Middle frontal gyrus (tissue), 1 donor: ENCODE measurements around the gene ABHD12.

Experiments used
- DNase-seq: peaks from one replicate; pipeline ENCODE4 v3.0.0-alpha.2; 2015; ENCODE audit warnings: low spot score; ENCODE audit errors: extremely low spot score

Gene ABHD12

DNA sequence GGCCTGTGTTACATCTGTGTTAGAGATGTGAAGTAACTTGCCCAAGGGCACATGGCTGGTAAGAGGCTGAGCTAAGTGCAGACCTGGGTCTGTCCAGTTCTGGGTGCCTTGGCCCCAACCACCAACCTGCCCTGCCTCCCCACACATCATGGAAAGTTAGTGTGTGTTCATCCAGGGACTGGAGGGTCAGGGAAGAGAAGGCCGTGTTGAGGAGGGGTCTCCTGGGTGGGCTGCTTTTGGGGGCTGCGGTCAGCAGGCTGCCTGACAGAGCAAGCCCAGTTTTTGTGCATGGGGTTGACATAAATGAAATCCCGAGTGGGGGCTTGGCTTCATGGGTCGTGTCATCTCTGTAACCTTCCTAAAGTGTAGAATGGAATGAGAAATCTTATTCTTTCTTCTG, 131.8 kb downstream of the ABHD12 start:
- no peak for DNase-seq

DNA sequence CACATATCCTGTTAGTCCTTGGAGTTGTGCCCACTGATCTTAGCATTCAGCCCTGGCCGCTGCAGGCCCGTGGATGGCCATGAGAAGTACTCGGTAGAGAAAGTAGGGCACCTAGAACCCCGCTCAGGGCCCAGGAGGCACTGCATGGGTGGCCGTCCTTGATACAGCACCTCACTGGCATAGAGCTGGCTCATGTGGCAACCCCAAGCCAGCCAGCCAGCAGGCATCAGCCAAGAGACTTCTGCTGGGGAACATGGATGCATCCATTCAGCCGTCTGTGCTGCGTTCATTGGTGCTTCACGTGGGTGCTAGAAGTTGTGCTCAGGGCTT, 132.2 kb downstream of the ABHD12 start:
- DNase-seq: no peak

DNA sequence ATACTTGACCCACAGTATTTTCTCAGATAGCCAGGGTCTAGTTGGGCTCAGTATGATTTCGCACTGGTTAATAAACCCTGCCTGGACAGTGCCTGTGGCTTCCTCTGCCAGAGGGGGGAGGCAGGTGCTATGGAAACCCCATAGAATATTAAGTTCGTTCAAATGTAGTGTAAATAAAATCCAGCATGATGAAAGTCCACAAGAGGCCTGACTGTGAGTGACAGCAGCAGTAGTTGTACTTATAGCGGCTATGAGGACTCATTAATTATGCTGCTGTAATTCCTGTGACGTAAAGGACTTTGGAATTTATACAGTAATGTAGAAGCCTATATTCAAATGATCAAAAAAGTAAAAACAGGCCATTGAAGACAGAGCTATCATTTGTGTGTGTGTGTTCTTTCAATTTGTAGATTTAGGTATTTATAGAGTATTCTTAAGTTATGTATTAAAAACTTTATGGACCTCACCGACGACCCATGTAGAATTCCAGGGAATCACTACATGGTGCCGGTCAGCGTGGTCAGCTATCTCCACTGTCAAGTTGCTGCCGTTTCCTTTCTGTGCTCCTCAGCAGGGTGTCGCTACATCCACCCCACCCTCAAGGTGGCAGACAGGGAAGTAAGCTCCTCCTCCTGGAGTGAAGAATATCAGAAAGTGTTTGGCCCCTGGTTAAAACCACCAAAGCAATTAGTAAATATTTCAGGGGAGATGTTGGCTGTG, 132.7 kb downstream of the ABHD12 start:
- no peak for DNase-seq

DNA sequence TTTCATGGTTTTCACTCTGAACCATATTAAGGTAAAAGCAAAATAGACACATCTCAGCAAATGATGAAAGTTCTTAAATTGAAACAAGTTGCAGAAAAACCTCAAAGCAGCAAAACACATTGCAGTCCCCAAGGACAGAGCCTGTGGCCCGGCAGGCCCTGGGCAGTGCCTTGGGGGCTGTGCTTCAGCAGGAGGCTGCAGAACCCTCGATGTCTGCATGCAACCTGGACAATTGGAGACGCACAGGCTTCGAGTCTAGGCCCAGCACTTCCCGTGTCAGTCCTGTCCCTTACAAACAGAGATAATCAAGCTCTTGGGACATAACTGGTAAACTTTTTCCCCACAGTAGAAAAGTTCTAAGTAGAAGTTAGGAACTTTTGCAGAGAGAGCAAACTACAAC, 133.5 kb downstream of the ABHD12 start:
- no peak for DNase-seq

DNA sequence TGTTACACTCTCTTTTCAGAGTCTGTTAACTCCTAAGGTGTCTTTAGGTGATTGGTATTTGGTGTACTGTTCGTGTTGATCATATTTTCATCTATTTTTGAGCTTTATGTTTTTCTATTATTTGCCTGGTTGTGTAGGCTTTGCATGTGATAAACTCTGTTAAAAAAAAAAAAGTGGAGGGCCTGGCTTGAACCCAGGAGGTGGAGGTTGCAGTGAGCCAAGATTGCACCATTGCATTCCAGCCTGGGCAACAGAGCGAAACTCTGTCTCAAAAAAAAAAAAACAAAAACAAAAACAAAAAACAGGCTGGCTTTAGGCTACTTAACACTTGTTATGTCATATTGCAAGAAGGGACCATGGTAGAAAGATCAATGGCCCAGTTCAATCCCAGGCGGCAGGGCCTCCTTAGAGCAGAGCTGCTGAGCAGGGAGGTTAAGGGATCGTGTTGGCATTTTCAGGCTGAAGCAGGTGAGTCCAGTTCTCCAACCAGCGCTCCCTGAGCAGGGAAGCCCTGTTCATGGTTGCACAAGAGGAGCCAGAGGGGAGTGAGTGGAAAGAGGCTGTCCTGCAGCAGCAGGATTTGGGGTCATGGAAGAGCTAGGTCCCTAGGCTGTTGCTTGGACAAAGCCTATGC, 134.3 kb downstream of the ABHD12 start:
- DNase-seq: no peak

DNA sequence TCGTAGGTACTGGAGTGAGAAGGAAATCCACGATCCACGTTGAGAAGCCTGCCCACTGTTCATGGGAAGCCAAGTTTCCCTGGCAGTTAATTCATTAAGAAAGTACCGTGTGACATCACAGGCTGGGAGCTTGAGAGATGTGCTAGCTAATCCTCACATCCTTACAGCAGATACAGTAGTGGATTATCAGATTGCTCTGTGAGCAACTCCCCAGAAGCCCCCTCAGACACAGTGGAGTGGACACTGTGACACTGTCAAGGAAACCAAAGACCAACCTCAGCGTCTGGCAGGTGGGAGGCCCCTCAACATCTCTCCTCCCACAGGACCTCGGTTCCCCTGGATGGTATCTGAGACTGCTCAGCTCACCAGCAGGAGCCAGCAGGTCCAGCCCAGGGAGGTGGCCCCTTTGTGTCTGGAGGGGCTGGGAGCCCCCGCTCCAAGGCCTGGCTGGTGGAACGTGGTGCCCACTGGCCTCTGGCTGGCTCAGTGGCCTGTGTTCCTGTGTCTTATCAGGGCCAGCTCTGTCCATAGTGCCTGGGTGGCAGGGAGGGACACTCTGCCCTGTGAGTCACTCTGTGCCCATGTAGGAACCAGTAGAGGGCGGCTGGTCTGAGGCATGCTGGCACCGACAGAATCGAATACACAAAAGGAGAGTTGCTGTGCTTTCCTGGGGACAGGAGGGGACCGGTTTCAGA, 135.5 kb downstream of the ABHD12 start:
- no peak for DNase-seq

DNA sequence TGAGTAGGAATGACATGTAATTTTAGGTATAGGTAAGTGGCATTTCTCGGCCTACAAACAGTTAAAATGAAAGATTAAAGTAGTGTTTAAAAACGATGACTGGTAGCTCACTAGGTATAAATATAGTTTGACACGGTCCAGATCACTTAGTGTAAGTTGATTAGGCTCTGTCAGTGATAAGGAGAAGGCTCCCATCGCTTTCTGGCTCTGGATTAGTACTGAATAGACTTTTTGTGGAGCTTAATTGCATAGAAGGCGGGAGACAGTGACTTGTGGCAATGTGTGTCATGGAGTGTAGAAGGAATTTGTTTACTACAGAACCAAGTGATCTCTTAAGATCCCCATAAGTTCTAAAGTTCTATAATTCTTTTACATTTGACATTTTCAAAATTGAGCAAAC, 136.1 kb downstream of the ABHD12 start:
- no peak for DNase-seq

DNA sequence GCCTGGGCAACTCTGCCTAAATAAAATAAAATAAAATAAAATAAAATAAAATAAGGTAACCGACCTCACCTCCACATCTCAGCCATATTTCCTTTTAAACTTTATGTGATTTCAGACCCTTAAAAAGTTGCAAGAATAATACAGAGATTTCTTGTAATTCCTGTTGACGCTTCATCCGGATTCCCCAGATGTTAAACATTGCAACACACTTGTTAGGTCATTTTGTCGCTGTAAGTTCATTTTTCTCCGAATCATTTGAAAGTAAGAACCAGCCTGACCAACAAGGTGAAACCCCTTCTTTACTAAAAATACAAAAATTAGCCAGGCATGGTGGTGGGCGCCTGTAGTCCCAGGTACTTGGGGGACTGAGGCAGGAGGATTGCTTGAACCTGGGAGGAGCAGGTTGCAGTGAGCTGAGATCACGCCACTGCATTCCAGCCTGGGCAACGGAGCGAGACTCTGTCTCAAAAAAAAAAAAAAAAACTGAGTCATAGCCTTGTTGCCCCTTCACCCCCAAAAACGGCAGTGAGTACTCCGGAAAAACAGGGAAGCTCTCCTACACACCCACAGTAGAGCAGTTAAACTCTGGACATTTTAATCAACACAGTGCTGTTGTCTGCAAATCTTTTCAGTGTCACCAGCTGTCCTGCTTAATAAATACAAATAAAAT, 136.9 kb downstream of the ABHD12 start:
- no peak for DNase-seq

DNA sequence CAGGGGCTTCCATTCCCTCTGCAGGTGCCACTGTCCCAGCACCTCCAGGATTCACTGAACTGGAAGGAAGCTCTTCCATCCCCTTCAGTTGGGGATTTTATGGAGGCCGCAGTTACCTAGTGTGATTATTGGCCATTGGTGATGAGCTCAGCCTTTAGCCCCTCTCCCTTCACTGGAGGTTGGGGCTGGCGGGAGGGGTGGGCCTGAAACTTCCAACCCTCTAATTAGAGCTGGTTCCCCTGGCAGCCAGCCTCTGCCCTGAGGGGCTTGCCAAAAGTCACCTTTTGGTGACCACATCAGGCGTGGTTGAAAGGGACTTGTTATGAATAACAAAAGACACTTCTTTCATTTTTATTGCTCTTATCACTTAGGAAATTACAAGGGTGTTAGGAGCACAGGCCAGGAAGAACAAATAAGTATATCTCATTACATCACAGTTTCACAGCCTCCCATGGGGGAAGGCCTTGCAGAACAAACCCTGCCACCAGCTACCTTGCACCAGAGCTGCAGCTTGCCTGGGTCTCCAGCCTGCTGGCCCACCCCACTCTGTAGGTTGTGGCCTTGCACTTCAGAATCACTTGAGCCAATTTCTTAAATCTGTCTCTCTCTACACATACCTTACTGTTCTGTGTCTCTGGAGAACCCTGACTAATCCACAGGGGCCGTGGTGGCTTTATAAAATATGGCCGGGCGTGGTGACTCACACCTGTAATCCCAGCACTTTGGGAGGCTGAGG, 137.8 kb downstream of the ABHD12 start:
- DNase-seq: no peak

DNA sequence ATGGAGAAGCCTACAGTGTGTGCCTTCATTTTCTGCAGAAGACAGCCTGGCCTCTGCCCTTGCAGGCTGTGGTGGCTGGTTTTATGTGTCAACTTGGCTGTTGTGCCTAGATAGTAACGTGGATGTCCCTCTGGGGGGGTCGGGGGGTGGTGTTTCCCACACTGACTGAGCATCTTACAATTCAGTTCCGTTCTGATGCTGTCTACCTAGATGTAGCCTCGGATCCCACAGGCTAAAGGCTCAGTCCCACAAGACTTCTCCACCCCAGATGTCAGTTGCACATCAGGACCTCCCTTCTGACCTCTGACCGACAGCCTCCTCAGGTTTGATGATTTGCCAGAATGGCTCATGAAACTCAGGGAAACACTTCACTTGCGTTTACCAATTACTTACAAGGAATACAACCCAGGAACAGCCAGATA, 138.4 kb downstream of the ABHD12 start:
- DNase-seq: no peak

DNA sequence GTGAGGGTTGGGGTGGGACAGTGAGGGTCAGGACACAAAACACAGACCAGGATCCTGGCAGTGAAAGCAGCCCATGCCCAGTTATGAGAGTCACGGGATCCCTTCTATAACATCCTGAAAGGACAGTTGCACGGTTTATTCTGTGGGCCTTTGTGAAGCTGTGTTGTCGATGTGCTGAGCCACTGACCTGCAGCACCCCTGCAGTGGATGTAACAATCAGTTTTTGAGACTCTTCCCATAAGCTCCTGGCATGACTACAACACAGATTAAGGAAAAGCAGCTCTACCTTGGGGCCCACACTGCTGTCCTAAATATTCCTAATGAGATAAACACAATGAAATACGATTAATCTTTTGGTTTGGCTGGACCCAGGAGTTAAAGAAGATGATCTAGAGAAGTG, 139.1 kb downstream of the ABHD12 start:
- no peak for DNase-seq

DNA sequence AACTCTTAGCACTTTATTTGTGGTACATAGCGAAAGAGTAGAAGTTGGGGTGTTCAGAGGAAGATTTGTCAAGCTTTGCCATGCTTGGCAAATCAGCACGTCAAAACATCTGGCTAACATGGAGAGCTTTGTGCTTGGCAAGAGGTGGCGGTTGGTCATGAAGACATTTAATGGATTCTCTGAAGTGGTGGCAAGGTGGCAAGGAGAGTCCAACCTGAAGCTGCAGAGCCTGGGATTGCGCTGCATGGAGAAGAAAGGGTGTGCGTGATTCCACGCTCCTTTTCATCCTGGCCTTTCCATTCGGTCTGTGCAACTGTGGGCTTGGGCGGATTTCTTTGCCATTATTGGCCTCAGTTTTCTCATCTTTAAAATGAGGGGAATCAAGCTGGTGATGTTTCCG, 139.6 kb downstream of the ABHD12 start:
- no peak for DNase-seq

DNA sequence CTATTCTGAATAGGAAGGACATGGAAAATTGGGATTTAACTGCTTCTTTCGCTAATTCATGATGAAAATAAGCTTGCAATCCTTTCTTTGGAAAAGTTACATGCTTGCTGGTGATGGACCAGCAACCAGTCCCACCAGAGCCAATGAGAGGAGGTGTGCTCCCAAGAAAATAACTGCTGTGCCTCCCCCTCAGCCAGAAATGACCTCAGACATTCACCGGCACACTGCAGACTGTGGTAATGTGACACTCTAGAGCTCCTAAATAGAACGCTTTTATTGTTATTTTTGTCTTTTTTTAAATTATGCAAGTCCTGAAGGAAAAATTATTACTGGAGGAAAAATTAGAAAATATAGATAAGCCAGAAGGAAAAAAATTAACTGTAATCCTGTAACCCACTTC, 140.1 kb downstream of the ABHD12 start:
- DNase-seq: no peak
